ENCODE results near the gene DGAT2.

- TF ChIP-seq, protein P1, sequence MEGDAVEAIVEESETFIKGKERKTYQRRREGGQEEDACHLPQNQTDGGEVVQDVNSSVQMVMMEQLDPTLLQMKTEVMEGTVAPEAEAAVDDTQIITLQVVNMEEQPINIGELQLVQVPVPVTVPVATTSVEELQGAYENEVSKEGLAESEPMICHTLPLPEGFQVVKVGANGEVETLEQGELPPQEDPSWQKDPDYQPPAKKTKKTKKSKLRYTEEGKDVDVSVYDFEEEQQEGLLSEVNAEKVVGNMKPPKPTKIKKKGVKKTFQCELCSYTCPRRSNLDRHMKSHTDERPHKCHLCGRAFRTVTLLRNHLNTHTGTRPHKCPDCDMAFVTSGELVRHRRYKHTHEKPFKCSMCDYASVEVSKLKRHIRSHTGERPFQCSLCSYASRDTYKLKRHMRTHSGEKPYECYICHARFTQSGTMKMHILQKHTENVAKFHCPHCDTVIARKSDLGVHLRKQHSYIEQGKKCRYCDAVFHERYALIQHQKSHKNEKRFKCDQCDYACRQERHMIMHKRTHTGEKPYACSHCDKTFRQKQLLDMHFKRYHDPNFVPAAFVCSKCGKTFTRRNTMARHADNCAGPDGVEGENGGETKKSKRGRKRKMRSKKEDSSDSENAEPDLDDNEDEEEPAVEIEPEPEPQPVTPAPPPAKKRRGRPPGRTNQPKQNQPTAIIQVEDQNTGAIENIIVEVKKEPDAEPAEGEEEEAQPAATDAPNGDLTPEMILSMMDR (optimal IDR thresholded peaks at IDR 0.05 in 1 of 3, IDR thresholded peaks at IDR 0.05 in 1 of 3, conservative IDR thresholded peaks at IDR 0.05 in 1 of 3; ENCODE audit: extremely low read depth in 1 of 3, insufficient read depth in 2 of 3, low read length in 3 of 3): no peak
- TF ChIP-seq EZH2 (IDR thresholded peaks at IDR 0.05; ENCODE audit: low read length): no peak
These were observed 54.0 kb downstream of the DGAT2 start for GRCh38 chr11:75822541-75822940.
